ENCODE results near the gene ZNF283. TPM values are rescaled to one million over a fixed set of nuclear protein-coding genes. Genes with fewer than 3 reads are reported as not detected.

Gene ZNF283
- total and polyA plus RNA-seq, 2 donors (not counting 1 experiment from before 2014, with no cell fraction given), result 2.1 to 20.8 TPM

DNA sequence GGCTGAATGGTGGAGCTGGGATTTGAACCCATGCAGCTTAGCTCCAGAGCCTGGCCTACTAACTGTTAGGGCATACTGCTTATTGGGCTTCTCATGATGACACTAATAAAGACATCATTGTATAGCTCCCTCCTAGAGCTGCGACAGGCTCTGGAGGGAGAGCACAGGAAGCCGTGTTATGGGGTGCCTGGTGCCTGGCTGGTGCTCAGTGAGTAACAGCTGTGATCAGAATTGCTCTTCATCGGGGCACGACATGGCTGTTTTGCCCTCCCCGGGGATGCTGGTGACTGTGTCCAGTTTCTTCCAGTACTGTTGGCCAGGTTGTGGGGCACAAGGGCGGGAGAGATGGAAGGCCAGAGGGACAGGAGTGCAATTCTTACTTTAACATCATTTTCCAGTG, 30.0 kb upstream of the ZNF283 start:
- Mint-ChIP-seq H3K27me3 (peaks cover 35% of the 10 kb centered on the region), H3K4me1 (peaks cover 10% of the 10 kb centered on the region), H3K4me3 (peak overlapping the region; percentile 52), H3K27ac (no peak overlapping the region), H3K9me3 (ENCODE audit: insufficient read depth) (no peaks in the 10 kb centered on the region)
- Histone ChIP-seq H4K20me1 (ENCODE audit: control insufficient read depth, insufficient read depth, low read length, poor library complexity, severe bottlenecking) (no peaks in the 10 kb centered on the region), H3K4me1 (ENCODE audit: control insufficient read depth in 2 of 2, insufficient read depth in 2 of 2, low read length in 2 of 2) (peaks cover 11 to 12% of the 10 kb centered on the region in 2 donors), H3K9ac (ENCODE audit: low read length) (no peak overlapping the region), H3K36me3 (replicated peaks in 1 of 2; ENCODE audit: control extremely low read depth in 1 of 2, control insufficient read depth in 1 of 2, extremely low read depth in 1 of 2, insufficient read depth in 2 of 2, low read length in 1 of 2) (no peaks in the 10 kb centered on the region), H3K4me2 (replicated peaks; ENCODE audit: low read depth, low read length, poor library complexity, severe bottlenecking) (no peak overlapping the region), H2AFZ (ENCODE audit: insufficient read depth, low read depth, low read length, poor library complexity, severe bottlenecking) (no peak overlapping the region), H3K9me3 (ENCODE audit: control extremely low read depth in 1 of 3, control insufficient read depth in 2 of 3, insufficient read depth in 1 of 3, low read length in 2 of 3) (peaks cover 2 to 32% (median 5%) of the 10 kb centered on the region in 3 donors), H3K27me3 (replicated peaks in 1 of 4; ENCODE audit: control extremely low read depth in 1 of 4, control insufficient read depth in 3 of 4, insufficient read depth in 4 of 4, low read length in 3 of 4) (peaks cover 0 to 56% (median 16%) of the 10 kb centered on the region in 4 experiments), H3K27ac (ENCODE audit: low read length in 2 of 2) (no peak overlapping the region), H3K79me2 (ENCODE audit: control insufficient read depth, insufficient read depth, low read length) (no peaks in the 10 kb centered on the region), H3K4me3 (ENCODE audit: control extremely low read depth in 1 of 5, extremely low read depth in 1 of 5, insufficient read depth in 1 of 5, low read depth in 2 of 5, low read length in 4 of 5) (no peak overlapping the region)
- ChIA-PET POLR2A (no interaction called here), CTCF (interaction anchor here (0.6 to 1.5 kb wide), 6 partner anchors 9 to 997 kb away, joined by 3 to 4 read pairs (median 3); no protein-coding TSS in a partner anchor)
- intact Hi-C loops (cut with micrococcal nuclease), result no loop called here
- no peak for TF ChIP-seq CTCF (IDR thresholded peaks at IDR 0.05)
- TF ChIP-seq EZH2 (IDR thresholded peaks at IDR 0.05; ENCODE audit: borderline replicate concordance, insufficient read depth, low read depth, low read length, poor library complexity, severe bottlenecking), result no peak
- DNase-seq (no peak), ATAC-seq (ENCODE audit: low read depth) (no peak)
- WGBS (ENCODE audit: insufficient coverage), result 54% methylated on average over 3 of the region's 6 CpGs

DNA sequence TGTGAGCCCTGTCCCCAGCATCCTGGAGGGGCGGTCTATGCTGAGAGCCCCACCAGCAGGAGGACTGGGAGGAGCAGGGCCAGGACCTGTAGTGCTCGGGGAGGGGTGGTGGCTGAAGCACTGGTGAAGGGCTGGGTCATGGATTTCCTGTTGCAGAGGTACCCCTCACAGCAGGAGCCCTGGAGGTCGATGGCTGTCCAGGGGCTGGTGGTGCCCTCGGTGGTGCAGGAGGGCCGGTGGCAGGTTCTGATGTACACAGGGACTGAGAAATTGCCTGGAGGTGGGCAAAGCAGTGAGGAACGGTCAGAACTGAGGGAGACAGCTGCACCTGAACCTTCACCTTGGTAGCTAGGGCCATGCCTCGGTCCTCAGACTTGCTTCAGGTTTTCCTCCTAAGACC, 29.6 kb upstream of the ZNF283 start:
- DNase-seq, result no peak
- 95% methylated on average over 7 of the region's 7 CpGs for WGBS (ENCODE audit: insufficient coverage)
- no peak overlapping the region for H3K4me2 ChIP-seq (replicated peaks; ENCODE audit: low read depth, low read length, poor library complexity, severe bottlenecking)

More for the DNA sequence above, 29.6 kb upstream of the ZNF283 start:
- H3K4me3 ChIP-seq (ENCODE audit: control extremely low read depth in 1 of 5, extremely low read depth in 1 of 5, insufficient read depth in 1 of 5, low read depth in 2 of 5, low read length in 4 of 5), result no peak overlapping the region
- intact Hi-C loops (cut with micrococcal nuclease), result no loop called here
- no peaks in the 10 kb centered on the region for H3K36me3 ChIP-seq (replicated peaks in 1 of 2; ENCODE audit: control extremely low read depth in 1 of 2, control insufficient read depth in 1 of 2, extremely low read depth in 1 of 2, insufficient read depth in 2 of 2, low read length in 1 of 2)
- Mint-ChIP-seq H3K9me3 (ENCODE audit: insufficient read depth) (no peaks in the 10 kb centered on the region), H3K27me3 (peaks cover 35% of the 10 kb centered on the region), H3K27ac (no peak overlapping the region), H3K4me1 (peaks cover 10% of the 10 kb centered on the region), H3K4me3 (peak overlapping the region; percentile 52)
- no peaks in the 10 kb centered on the region for H3K79me2 ChIP-seq (ENCODE audit: control insufficient read depth, insufficient read depth, low read length)
- H3K27ac ChIP-seq (ENCODE audit: low read length in 2 of 2), result no peak overlapping the region
- no peak overlapping the region for H2AFZ ChIP-seq (ENCODE audit: insufficient read depth, low read depth, low read length, poor library complexity, severe bottlenecking)
- TF ChIP-seq CTCF (IDR thresholded peaks at IDR 0.05), result no peak
- TF ChIP-seq EZH2 (IDR thresholded peaks at IDR 0.05; ENCODE audit: borderline replicate concordance, insufficient read depth, low read depth, low read length, poor library complexity, severe bottlenecking), result no peak
- ATAC-seq (ENCODE audit: low read depth), result no peak
- H3K27me3 ChIP-seq (replicated peaks in 1 of 4; ENCODE audit: control extremely low read depth in 1 of 4, control insufficient read depth in 3 of 4, insufficient read depth in 4 of 4, low read length in 3 of 4), result peaks cover 0 to 56% (median 16%) of the 10 kb centered on the region in 4 experiments
- ChIA-PET CTCF (interaction anchor here (0.6 to 1.5 kb wide), 3 partner anchors 13 to 997 kb away, joined by 3 to 4 read pairs (median 4); no protein-coding TSS in a partner anchor), POLR2A (no interaction called here)
- peaks cover 11 to 12% of the 10 kb centered on the region in 2 donors for H3K4me1 ChIP-seq (ENCODE audit: control insufficient read depth in 2 of 2, insufficient read depth in 2 of 2, low read length in 2 of 2)
- no peaks in the 10 kb centered on the region for H4K20me1 ChIP-seq (ENCODE audit: control insufficient read depth, insufficient read depth, low read length, poor library complexity, severe bottlenecking)
- H3K9me3 ChIP-seq (ENCODE audit: control extremely low read depth in 1 of 3, control insufficient read depth in 2 of 3, insufficient read depth in 1 of 3, low read length in 2 of 3), result peaks cover 2 to 32% (median 5%) of the 10 kb centered on the region in 3 donors
- H3K9ac ChIP-seq (ENCODE audit: low read length), result no peak overlapping the region
